AG04450 (cell line): ENCODE measurements around the gene LEMD3. TPM values are rescaled to one million over a fixed set of nuclear protein-coding genes. Genes with fewer than 3 reads are reported as not detected.

Experiments
- CTCF ChIA-PET: fragments of 300-600, 350-600 bp; formaldehyde crosslinking; extraction: SDS; loops from one replicate; lab custom pipeline; 2022; ENCODE audit warnings: antibody characterized with exemption, inconsistent platforms; lab: Charles Lee
- POLR2A ChIA-PET: fragments of 350-600 bp; formaldehyde crosslinking; extraction: SDS; loops from one replicate; lab custom pipeline; 2021; ENCODE audit warnings: antibody characterized with exemption, inconsistent platforms; lab: Yijun Ruan, JAX
- DNase-seq: peaks from one replicate; pipeline ENCODE4 v3.0.0-alpha.2; 2011; ENCODE audit warnings: low read depth, low spot score
- H3K27ac ChIP-seq: one replicate; pipeline ENCODE4 v1.5.1; 2012; ENCODE audit warnings: low read depth, low read length, control low read depth
- H3K27me3 ChIP-seq: one replicate; pipeline ENCODE4 v1.6.0; 2012; ENCODE audit warnings: low read length; ENCODE audit not compliant: control insufficient read depth, insufficient read depth
- H3K4me3 ChIP-seq: 2 replicates; pipeline ENCODE4 v1.5.1; 2011; ENCODE audit warnings: mild to moderate bottlenecking, low read depth, low read length, control low read depth
- H3K9me3 ChIP-seq: 2 replicates; pipeline ENCODE4 v1.5.1; 2012; ENCODE audit warnings: low read length; ENCODE audit not compliant: control insufficient read depth, insufficient read depth
- CTCF ChIP-seq: IDR thresholded peaks from 2 replicates; pipeline ENCODE4 v1.5.1; 2011; ENCODE audit warnings: low read depth, low read length, control low read depth, inconsistent platforms
- polyA plus RNA-seq: library from polyadenylated mRNA; depleted of rRNA; stranded (reverse); fragments of >200 nt; gene quantifications from 2 replicates; pipeline ENCODE4 v1.2.3, GENCODE V29; 2011; rRNA removed

The LEMD3 gene
- polyA plus RNA-seq, 1 experiment = 11.9 TPM

GRCh38 chr12:65292241-65292640 lies 122.9 kb downstream of the LEMD3 start:
- no peak for DNase-seq
- Histone ChIP-seq H3K4me3 (no peak overlapping the region), H3K27me3 (no peaks in the 10 kb centered on the region), H3K9me3 (no peaks in the 10 kb centered on the region), H3K27ac (no peak overlapping the region)
- POLR2A ChIA-PET = no interaction called here
- no peak for TF ChIP-seq CTCF
- CTCF ChIA-PET = no interaction called here

- Histone ChIP-seq H3K4me3 (no peak overlapping the region), H3K27ac (no peak overlapping the region), H3K27me3 (no peaks in the 10 kb centered on the region), H3K9me3 (no peaks in the 10 kb centered on the region)
- TF ChIP-seq CTCF = no peak
- POLR2A ChIA-PET = no interaction called here
- DNase-seq = no peak
- CTCF ChIA-PET = interaction anchor here (0.6 to 1.1 kb wide), 2 partner anchors 8 to 814 kb away, joined by 3 read pairs; no protein-coding TSS in a partner anchor
Measured at GRCh38 chr12:65293735-65294134, 124.4 kb downstream of the LEMD3 start.

GRCh38 chr12:65294641-65295262 lies 125.4 kb downstream of the LEMD3 start:
- Histone ChIP-seq H3K4me3 (no peak overlapping the region), H3K27me3 (no peaks in the 10 kb centered on the region), H3K27ac (no peak overlapping the region), H3K9me3 (no peaks in the 10 kb centered on the region)
- no peak for DNase-seq
- ChIA-PET POLR2A (no interaction called here), CTCF (interaction anchor here (0.6 kb wide), 1 partner anchor 813 kb away, joined by 3 read pairs; no protein-coding TSS in a partner anchor)
- TF ChIP-seq CTCF = no peak

- H3K27ac ChIP-seq = no peak overlapping the region
- ChIA-PET CTCF (no interaction called here), POLR2A (no interaction called here)
- H3K27me3 ChIP-seq = no peaks in the 10 kb centered on the region
- no peaks in the 10 kb centered on the region for H3K9me3 ChIP-seq
- no peak overlapping the region for H3K4me3 ChIP-seq
- DNase-seq = no peak
- TF ChIP-seq CTCF = no peak
Measured at GRCh38 chr12:65296508-65297265, 127.3 kb downstream of the LEMD3 start.

Other genes with a start within 250 kb of the LEMD3 start
- gene WIF1, start 48.3 kb upstream of the LEMD3 start, polyA plus RNA-seq = not detected in 2 replicates
- gene MSRB3, start 109.1 kb downstream of the LEMD3 start, polyA plus RNA-seq = 60.9 and 75.6 TPM in 2 replicates